ENCODE data around the gene MINDY3.

MINDY3 gene

DNA sequence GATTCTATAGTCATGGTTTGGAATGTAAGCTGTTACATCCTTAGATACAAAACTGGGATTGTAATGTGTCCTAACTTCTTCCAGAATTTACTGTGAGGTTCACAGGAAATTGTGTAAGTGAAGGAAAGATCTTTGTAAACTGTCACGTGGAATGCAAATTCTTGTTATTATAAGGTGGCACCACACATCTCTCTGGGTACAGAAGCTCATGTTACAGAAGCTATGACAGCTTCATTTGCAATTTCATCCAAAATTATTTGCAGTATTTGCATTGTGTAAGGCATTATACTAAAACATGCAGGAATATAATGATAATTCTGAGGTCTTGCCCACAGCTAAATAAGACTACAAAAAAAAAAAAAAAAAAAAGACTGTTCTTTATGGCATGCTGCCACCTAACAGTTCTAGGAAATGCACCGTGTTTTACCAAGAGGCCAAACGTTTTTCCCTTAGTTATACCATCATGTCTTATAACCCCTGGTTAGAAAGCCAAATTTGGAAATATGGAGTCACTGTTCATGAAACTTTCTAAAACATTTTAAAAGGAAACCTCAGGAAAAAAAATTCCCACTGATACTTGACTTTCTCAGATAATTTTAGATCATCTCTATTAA, 17.6 kb downstream of the MINDY3 start:
- peaks cover 2% of the 10 kb centered on the region for H3K36me3 Mint-ChIP-seq
- H3K27ac Mint-ChIP-seq, result no peak overlapping the region
- no peak overlapping the region for H3K4me3 Mint-ChIP-seq
- no peaks in the 10 kb centered on the region for H3K27me3 Mint-ChIP-seq
- no peaks in the 10 kb centered on the region for H3K4me1 Mint-ChIP-seq
- ATAC-seq, result no peak
- H3K9me3 Mint-ChIP-seq, result no peaks in the 10 kb centered on the region

DNA sequence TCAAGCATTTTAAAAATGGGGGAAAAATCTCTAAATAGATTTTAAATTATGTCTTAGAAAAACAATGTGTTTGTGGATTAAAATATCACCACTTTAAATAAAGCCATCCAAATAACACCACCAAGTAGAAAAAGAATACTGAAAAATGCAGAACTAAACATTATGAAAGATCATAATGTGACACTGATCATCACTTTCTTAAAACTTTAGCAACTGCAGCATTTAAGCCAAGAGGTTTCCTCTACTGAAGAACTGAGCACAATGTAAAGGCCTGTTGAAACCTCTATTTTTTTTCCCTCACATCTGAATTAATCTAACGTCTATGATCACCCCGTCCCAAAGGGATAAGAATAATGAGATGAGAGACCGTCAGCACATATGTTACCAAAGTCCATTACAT, 18.6 kb downstream of the MINDY3 start:
- Mint-ChIP-seq H3K4me3 (no peak overlapping the region), H3K27ac (no peak overlapping the region), H3K9me3 (no peaks in the 10 kb centered on the region), H3K36me3 (no peaks in the 10 kb centered on the region), H3K4me1 (no peaks in the 10 kb centered on the region), H3K27me3 (no peaks in the 10 kb centered on the region)
- ATAC-seq, result no peak

DNA sequence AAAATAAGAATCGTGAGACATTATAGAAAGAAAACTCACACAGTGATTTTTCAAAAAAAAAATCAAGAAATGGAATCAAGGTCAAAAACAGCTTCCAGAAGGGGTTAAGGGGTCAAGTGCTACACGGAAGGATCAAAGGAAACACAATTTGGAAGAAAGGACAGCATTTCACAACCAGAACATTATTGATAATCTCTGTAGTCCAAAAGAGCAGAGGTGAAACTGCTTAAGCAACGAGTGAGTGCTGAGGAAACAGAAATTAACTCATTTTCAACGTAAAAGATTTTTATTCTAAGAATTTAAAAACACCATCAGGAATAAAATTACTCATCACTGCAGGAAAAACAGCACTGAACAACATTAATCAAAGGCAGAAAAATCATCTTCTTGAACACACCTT, 23.5 kb downstream of the MINDY3 start:
- Mint-ChIP-seq H3K27me3 (no peaks in the 10 kb centered on the region), H3K36me3 (peaks cover 11% of the 10 kb centered on the region), H3K4me1 (peaks cover 6% of the 10 kb centered on the region), H3K9me3 (no peaks in the 10 kb centered on the region), H3K4me3 (no peak overlapping the region), H3K27ac (no peak overlapping the region)
- ATAC-seq, result no peak

DNA sequence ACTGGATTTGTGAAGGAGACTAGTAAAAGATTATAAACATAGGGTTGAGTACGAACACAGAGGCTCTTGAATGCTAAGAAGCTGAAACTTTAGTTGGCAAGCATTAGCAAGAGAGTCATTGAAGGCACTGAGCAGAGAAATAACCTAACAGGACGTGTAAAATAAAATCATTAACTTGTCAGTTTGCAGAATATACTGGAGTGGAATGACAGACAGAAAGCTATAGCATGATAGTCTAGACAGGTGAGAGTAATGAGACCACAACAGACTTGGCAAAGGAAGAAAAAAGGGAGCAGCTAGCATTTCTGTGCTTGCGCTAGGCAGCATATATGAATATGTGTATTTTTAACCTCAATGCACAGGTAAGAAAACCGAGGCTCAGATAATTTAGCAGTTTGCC, 30.8 kb downstream of the MINDY3 start:
- no peak for ATAC-seq
- Mint-ChIP-seq H3K27ac (no peak overlapping the region), H3K36me3 (peaks cover 57% of the 10 kb centered on the region), H3K9me3 (no peaks in the 10 kb centered on the region), H3K27me3 (no peaks in the 10 kb centered on the region), H3K4me3 (no peak overlapping the region), H3K4me1 (peaks cover 19% of the 10 kb centered on the region)

DNA sequence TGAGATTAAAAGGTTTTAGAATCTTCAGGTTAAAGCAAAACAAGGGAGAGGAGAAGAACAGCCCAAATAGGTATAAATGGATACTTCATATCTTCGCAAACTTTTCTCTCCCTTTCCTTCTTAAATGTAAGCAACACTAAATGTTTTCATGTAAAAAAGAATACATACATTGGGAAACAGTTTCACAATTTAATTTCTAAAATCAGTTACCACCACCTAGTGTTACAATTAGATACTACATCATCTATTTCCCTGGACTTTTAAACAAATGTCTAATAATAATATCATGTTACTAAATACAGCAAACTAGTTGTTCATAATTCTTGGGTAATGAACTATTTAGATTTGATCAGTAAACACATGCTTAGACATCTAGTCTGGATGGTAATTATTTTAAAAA, 35.8 kb downstream of the MINDY3 start:
- H3K27ac Mint-ChIP-seq, result no peak overlapping the region
- no peak for ATAC-seq
- H3K4me3 Mint-ChIP-seq, result no peak overlapping the region
- no peaks in the 10 kb centered on the region for H3K27me3 Mint-ChIP-seq
- H3K36me3 Mint-ChIP-seq, result peaks cover 67% of the 10 kb centered on the region
- H3K4me1 Mint-ChIP-seq, result no peaks in the 10 kb centered on the region
- H3K9me3 Mint-ChIP-seq, result no peaks in the 10 kb centered on the region

DNA sequence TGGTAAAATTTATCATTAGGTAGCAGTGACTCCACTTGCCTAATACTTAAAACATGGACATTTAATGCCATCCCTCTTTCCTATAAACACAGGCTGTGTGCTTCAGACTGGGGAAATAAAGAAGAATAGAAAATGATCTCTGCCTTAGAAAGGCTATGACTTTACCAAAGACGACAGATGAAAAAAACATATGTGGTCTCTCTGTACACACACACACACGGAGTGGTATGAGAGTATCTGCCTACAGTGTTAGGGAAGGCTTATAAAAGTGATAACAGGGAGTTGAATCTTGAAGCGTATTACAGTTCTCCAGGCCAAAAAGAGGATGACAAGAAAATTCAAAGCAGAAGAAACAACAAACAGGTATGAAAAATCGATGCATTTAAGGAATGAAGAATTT, 38.2 kb downstream of the MINDY3 start:
- ATAC-seq, result no peak
- H3K27ac Mint-ChIP-seq, result no peak overlapping the region
- H3K27me3 Mint-ChIP-seq, result no peaks in the 10 kb centered on the region
- H3K4me1 Mint-ChIP-seq, result no peaks in the 10 kb centered on the region
- H3K9me3 Mint-ChIP-seq, result no peaks in the 10 kb centered on the region
- no peak overlapping the region for H3K4me3 Mint-ChIP-seq
- peaks cover 70% of the 10 kb centered on the region for H3K36me3 Mint-ChIP-seq

DNA sequence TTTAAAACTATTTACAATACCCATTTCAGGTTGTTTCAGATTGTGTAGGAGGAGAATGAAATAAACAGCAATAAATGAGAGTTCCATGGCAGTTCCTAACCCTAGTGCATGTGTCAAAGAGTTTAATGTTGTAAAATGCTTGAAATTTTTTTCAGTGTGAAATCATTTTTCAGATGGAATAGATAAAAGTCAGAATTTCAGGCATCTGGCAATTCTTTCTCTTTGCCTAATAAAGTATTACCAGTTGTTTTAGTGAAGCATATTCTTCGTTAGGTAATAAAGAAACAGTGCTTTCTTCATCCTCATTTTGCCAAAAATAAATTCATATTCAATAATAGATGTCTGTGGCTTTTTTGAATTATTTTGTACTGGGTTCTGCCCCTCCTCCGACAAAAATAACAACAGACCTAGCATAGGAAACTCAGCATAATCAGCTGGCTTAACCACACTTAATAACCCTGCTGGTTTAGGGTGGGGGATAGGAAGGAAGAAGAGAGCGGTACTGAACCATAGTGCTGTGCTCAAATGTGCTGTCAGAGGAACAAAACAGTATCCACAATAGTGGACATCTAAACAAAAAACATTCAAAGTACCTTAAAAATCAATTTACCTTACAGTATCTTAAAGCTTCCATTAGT, 39.1 kb downstream of the MINDY3 start:
- Mint-ChIP-seq H3K9me3 (no peaks in the 10 kb centered on the region), H3K27ac (no peak overlapping the region), H3K4me1 (no peaks in the 10 kb centered on the region), H3K27me3 (no peaks in the 10 kb centered on the region), H3K36me3 (peaks cover 62% of the 10 kb centered on the region), H3K4me3 (no peak overlapping the region)
- no peak for ATAC-seq

DNA sequence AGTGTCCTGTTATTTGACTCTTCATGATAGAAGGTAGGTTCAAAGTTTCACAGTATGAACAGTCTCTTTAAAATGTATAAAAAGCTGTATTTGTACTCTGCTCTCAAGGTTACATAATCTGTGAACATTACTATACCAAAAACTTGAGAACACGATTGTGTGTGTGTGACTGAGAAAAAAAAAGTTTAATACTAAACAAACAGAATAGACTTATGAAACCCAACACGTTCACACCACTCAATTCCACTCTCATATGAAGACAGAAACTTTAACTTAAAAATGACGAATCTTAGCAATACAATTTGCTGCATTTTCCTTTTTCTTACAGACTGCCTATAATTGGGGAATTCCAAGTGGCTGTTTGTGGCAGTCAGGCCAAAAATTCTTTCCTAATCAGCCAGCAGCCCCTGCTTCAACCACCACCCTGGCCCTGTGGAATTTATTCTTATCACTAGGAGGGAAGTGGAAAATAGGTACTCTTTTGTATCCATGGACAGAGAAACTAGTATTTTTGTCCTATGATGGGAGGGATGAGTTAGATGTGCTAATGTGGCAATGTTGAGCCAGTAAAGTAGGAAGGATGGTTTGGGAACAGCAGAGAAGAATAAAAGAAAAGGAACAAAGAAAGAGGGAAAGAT, 42.8 kb downstream of the MINDY3 start:
- Mint-ChIP-seq H3K27me3 (no peaks in the 10 kb centered on the region), H3K4me3 (no peak overlapping the region), H3K36me3 (peaks cover 72% of the 10 kb centered on the region), H3K27ac (no peak overlapping the region), H3K4me1 (no peaks in the 10 kb centered on the region), H3K9me3 (no peaks in the 10 kb centered on the region)
- no peak for ATAC-seq

DNA sequence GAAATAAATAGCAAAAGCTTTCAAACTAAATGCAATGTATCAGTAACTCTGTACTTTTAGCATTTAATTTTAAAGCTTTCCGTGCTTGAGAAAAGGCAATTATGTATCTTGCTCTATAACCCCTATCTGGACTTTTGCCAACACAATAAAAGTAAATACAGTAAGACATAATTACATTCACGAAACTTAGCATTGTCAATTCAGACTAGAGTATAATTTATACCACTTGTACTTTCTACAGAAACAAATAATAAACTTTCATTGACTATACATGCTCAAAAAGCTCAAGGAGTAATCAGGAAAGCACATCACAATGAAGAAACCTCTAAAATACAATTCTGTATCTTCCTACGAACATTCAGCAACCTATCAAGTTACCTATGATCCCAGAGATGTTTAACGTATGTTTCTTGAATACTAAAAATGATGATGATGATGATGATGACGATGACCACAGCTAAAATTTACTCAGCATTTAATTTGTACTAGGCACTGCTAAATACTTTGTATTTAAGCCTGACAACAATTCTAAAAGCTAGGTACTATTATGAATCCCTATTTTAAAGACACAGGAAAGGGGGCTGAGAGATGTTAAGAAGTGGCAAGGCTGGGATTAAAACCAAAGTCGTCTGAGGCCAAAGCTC, 44.9 kb downstream of the MINDY3 start:
- ATAC-seq, result no peak

DNA sequence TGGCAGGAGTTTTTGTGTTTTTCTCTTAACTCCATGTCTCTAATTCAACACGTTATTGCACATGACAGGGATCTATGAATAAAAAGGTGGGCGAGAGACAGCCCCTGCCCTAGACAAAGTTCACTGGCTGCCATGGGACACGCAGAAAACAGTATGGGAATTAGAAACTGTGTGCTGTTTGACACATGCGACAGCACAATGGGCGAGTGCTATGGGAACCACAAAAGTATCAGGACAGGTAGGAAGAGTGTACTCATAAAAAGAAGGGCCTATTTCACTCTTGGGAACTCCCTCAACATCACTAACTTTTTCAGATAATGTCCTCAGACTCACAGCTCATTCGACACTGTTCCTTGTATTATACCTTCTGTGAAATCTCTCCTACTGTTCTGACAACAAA, 45.7 kb downstream of the MINDY3 start:
- Mint-ChIP-seq H3K9me3 (no peaks in the 10 kb centered on the region), H3K4me3 (no peak overlapping the region), H3K27ac (no peak overlapping the region), H3K36me3 (peaks cover 66% of the 10 kb centered on the region), H3K27me3 (no peaks in the 10 kb centered on the region), H3K4me1 (no peaks in the 10 kb centered on the region)
- ATAC-seq, result no peak

More for the DNA sequence above, 44.9 kb downstream of the MINDY3 start:
- no peaks in the 10 kb centered on the region for H3K27me3 Mint-ChIP-seq
- no peaks in the 10 kb centered on the region for H3K9me3 Mint-ChIP-seq
- peaks cover 70% of the 10 kb centered on the region for H3K36me3 Mint-ChIP-seq
- H3K4me1 Mint-ChIP-seq, result no peaks in the 10 kb centered on the region
- no peak overlapping the region for H3K4me3 Mint-ChIP-seq
- no peak overlapping the region for H3K27ac Mint-ChIP-seq

DNA sequence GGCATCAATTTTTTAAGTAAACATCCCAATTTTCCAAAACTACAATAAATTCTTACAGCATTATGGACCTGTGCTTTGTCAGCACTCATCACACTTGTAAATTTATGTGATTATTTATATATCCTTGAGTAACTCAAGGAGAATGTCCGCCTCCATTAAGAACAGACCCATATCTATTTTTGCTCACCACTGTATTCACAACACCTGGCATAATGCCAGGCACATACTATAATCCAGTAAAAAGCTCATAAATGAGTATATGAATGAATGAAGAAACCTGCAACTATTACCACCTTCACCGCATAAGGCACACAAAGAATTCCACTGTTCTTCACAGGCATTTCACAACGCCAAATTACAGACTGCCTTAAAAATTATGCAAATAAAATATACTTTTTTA, 46.9 kb downstream of the MINDY3 start:
- H3K4me3 Mint-ChIP-seq, result no peak overlapping the region
- H3K27me3 Mint-ChIP-seq, result no peaks in the 10 kb centered on the region
- no peak for ATAC-seq
- H3K4me1 Mint-ChIP-seq, result no peaks in the 10 kb centered on the region
- H3K27ac Mint-ChIP-seq, result no peak overlapping the region
- no peaks in the 10 kb centered on the region for H3K9me3 Mint-ChIP-seq
- H3K36me3 Mint-ChIP-seq, result peaks cover 58% of the 10 kb centered on the region

DNA sequence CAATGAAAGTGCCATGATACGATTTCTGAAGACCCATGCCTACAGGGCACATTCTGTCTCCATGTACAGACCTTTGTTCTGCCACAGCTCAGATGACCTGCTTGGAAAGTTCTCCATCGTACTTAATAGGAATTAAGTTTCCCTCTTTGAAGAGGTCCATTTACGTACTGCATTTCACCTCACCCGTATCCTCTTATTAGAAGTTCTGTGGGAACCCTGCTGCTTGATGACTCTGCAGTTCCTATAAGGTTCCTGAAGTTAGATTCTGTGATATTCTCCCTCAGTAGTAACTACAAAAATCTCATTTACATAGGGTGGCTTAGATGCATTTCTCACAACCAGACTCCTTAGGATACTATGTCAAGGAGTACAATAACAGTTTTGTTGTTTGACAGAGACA, 50.9 kb downstream of the MINDY3 start:
- peaks cover 67% of the 10 kb centered on the region for H3K36me3 Mint-ChIP-seq

DNA sequence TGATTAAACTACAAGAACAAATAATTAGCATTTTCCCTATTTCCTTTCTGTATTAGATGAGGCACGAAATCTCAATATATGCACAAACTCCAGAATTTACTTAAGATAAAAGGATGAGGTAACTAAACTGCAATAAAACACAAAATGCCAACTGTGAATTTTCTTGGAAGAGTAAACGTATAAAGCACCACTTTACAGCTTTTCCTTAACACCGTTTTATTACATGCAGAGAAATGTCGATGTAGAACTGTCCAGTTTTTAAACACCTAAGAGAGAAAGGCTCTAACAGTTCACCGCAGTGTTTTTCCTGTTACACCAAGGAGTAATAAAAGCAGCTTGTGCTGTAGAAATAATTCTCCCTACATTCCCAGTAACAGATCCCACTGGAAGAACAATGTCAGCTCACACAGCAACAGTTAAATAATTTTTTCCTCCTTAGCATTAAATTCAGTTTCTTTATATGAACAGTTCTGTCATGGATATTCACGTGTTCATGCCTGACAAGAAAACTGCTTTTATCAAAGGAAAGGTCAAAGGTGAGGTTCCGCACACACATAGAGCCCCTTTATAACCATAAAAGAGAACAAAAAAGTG, 52.0 kb downstream of the MINDY3 start:
- Mint-ChIP-seq H3K27ac (no peak overlapping the region), H3K36me3 (peaks cover 65% of the 10 kb centered on the region), H3K27me3 (no peaks in the 10 kb centered on the region), H3K9me3 (no peaks in the 10 kb centered on the region), H3K4me1 (no peaks in the 10 kb centered on the region), H3K4me3 (no peak overlapping the region)
- no peak for ATAC-seq

More for the DNA sequence above, 50.9 kb downstream of the MINDY3 start:
- H3K9me3 Mint-ChIP-seq, result no peaks in the 10 kb centered on the region
- no peak overlapping the region for H3K27ac Mint-ChIP-seq
- H3K27me3 Mint-ChIP-seq, result no peaks in the 10 kb centered on the region
- H3K4me1 Mint-ChIP-seq, result no peaks in the 10 kb centered on the region
- ATAC-seq, result no peak
- no peak overlapping the region for H3K4me3 Mint-ChIP-seq

DNA sequence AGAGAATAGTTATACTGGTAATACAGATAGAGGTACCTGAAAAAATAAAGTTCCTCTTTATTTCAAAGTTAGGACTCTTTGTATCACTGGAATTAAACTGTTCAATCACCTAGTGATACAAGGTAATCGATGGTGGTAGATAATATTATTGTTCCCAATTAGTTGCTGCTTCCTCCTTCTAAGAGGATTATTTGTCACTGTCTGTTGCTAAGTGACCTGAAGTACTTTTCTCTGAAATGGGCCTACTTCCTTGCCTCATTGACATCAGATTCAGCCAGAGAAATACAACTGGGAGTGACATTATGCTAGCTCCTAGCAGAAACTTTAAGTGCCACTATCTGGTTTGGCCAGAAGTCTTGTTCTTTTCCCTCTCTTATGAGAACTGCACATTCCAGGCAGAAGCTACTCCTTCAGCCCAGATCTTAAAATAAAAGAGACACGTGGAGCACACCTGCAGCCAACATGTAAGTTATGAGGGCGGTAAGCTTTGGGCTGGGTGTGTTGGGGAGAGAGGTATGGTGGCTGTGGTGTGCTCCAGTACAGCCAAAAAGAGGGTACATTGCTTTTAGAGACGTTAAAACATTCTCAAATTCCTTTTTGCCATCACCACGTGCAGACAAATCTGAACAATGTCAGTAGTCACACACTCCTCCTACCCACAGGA, 54.8 kb downstream of the MINDY3 start:
- peaks cover 71% of the 10 kb centered on the region for H3K36me3 Mint-ChIP-seq
- no peak overlapping the region for H3K27ac Mint-ChIP-seq
- peaks cover 2% of the 10 kb centered on the region for H3K9me3 Mint-ChIP-seq
- no peak overlapping the region for H3K4me3 Mint-ChIP-seq
- H3K27me3 Mint-ChIP-seq, result no peaks in the 10 kb centered on the region
- H3K4me1 Mint-ChIP-seq, result no peaks in the 10 kb centered on the region
- ATAC-seq, result no peak

DNA sequence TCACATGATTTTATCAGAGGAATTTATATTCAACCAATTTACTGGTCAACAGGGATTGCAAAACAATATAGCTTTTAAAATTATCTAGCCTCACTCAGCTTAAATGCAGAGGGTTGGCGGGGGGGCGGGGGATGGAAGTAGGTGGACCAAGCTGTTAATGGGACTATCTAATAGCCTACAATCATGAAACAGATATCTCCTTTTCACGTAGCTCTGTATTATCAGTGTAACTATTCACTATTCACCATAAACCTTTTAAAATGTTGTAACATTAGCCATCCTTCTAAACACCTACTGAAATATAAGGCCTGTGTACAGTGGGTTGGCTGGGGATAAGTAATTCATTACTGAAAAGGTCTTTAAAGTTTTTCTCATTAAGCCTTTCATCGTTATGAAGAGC, 56.2 kb downstream of the MINDY3 start:
- peaks cover 72% of the 10 kb centered on the region for H3K36me3 Mint-ChIP-seq
- no peak for ATAC-seq
- H3K4me1 Mint-ChIP-seq, result no peaks in the 10 kb centered on the region
- H3K27ac Mint-ChIP-seq, result no peak overlapping the region
- no peaks in the 10 kb centered on the region for H3K27me3 Mint-ChIP-seq
- no peak overlapping the region for H3K4me3 Mint-ChIP-seq
- peaks cover 2% of the 10 kb centered on the region for H3K9me3 Mint-ChIP-seq

Measured in stimulated activated memory B cell treated with anti-CD40 and anti-IgM and Interleukin-4, amounts not matched to agents 10 μg/mL and 1 μg/mL and 100 μg/mL, for 72 hours (primary cell).